K562 (cell line): ENCODE measurements around the gene PFKFB2. TPM values are rescaled to one million over a fixed set of nuclear protein-coding genes. Genes with fewer than 3 reads are reported as not detected.

Experiments used
- ATF7 ChIP-seq: fragments of 450-650 bp; IDR thresholded peaks from 2 replicates; pipeline ENCODE4 v1.7.1; 2014; ENCODE audit warnings: mild to moderate bottlenecking, moderate library complexity
- BRD4 ChIP-seq: fragments of 200-600 bp; sonication (generic); IDR thresholded peaks from 2 replicates; pipeline ENCODE4 v1.6.1; 2017; ENCODE audit warnings: inconsistent platforms
- BRD9 ChIP-seq: fragments of 450-650 bp; IDR thresholded peaks from 2 replicates; pipeline ENCODE4 v1.6.1; 2018; ENCODE audit warnings: low read depth; ENCODE audit not compliant: partially characterized antibody
- DPF2 ChIP-seq: fragments of 450-650 bp; IDR thresholded peaks from 2 replicates; pipeline ENCODE4 v1.6.1; 2016
- E2F3 ChIP-seq: fragments of 250-450 bp; sonication (Bioruptor Pico); IDR thresholded peaks from 2 replicates; pipeline ENCODE4 v1.4.0; 2020; ENCODE audit warnings: mild to moderate bottlenecking
- ELF4 ChIP-seq: fragments of 450-650 bp; formaldehyde crosslinking; IDR thresholded peaks from 2 replicates; pipeline ENCODE4 v1.4.0; 2022; ENCODE audit warnings: missing genetic modification characterization
- FOSL1 ChIP-seq: fragments of 200-800 bp; sonication (Bioruptor generic); conservative IDR thresholded peaks from 2 replicates; pipeline ENCODE4 v1.6.1; 2016; ENCODE audit warnings: missing genetic modification characterization, missing compliant biosample characterization
- FOXJ2 ChIP-seq: fragments of 200-800 bp; sonication (Bioruptor generic); IDR thresholded peaks from 2 replicates; pipeline ENCODE4 v1.6.1; 2016; ENCODE audit warnings: missing genetic modification characterization, missing compliant biosample characterization
- FOXK1 ChIP-seq: sonication (generic); formaldehyde crosslinking; IDR thresholded peaks from 2 replicates; pipeline ENCODE4 v1.8.0; 2022; ENCODE audit warnings: missing genetic modification reagents, mild to moderate bottlenecking, borderline replicate concordance
- IRF1 ChIP-seq: sonication (generic); formaldehyde crosslinking; IDR thresholded peaks from 2 replicates; pipeline ENCODE4 v1.8.0; 2022; ENCODE audit warnings: missing genetic modification reagents, mild to moderate bottlenecking, borderline replicate concordance
- PREB ChIP-seq: sonication (generic); formaldehyde crosslinking; IDR thresholded peaks from 2 replicates; pipeline ENCODE4 v1.8.1; 2023; ENCODE audit warnings: mild to moderate bottlenecking, missing genetic modification reagents
- PURB ChIP-seq: sonication (generic); formaldehyde crosslinking; IDR thresholded peaks from 2 replicates; pipeline ENCODE4 v1.9.0; 2021; ENCODE audit warnings: low read depth, mild to moderate bottlenecking, missing genetic modification reagents
- SMARCA5 ChIP-seq: fragments of 450-650 bp; IDR thresholded peaks from 2 replicates; pipeline ENCODE4 v1.6.1; 2016
- TEAD2 ChIP-seq: fragments of 450-650 bp; IDR thresholded peaks from 2 replicates; pipeline ENCODE4 v1.6.1; 2016; ENCODE audit warnings: missing genetic modification characterization, control low read depth, missing compliant biosample characterization
- ZNF512 ChIP-seq: IDR thresholded peaks from 2 replicates; pipeline ENCODE4 v1.6.1; 2016; ENCODE audit warnings: missing genetic modification characterization, missing compliant biosample characterization
- ZNF584 ChIP-seq: fragments of 200-800 bp; sonication (Bioruptor generic); IDR thresholded peaks from 2 replicates; pipeline ENCODE4 v1.6.1; 2016; ENCODE audit warnings: low read depth, mild to moderate bottlenecking, missing genetic modification characterization, missing compliant biosample characterization
- ZNF609 ChIP-seq: sonication (generic); formaldehyde crosslinking; IDR thresholded peaks from 2 replicates; pipeline ENCODE4 v1.8.1; 2023; ENCODE audit warnings: missing genetic modification reagents, mild to moderate bottlenecking, borderline replicate concordance
- polyA plus RNA-seq, 8 experiments: library from polyadenylated mRNA; depleted of rRNA in 4 of 8; stranded (reverse) in 5 of 8; unstranded in 3 of 8; fragments of >200 nt; fragmentation: Nextera tagmentation in 2 of 8; fragmentation: Illumina TruSeq in 1 of 8; extraction: Ambion mirVana in 2 of 8; extraction: Trizol in 1 of 8; gene quantifications; 2 replicates each; pipeline versions ENCODE4 v1.2.1 to v1.2.3, GENCODE V29; 2011 to 2014; ENCODE audit warnings: inconsistent platforms in 1 of 8, missing spikeins in 1 of 8
- total RNA-seq, 7 experiments: library from RNA; depleted of rRNA in 6 of 7; stranded (reverse); fragments of >200 nt in 6 of 7; fragmentation: Illumina TruSeq in 2 of 7; extraction: Trizol in 2 of 7; gene quantifications; 2 replicates each; pipeline versions ENCODE4 v1.2.1 to v1.2.3, GENCODE V29; 2011 to 2021; ENCODE audit warnings: low replicate concordance in 1 of 7

Gene PFKFB2
- total and polyA plus RNA-seq, 9 of the 15 experiments (the other 6 are each of a cell fraction or from before 2014, with no cell fraction given) = 6.9 to 26.0 (median 16.4) TPM

- TF ChIP-seq ZNF512 (tag) (no peak), ZNF584 (0 out of 2 replicates have a peak, but pooled peaks have one; percentile 50), ATF7 (0 out of 2 replicates have a peak, but pooled peaks have one; percentile 35), PREB (peak; percentile 72; the same call in 1 of the 2 replicates), FOXK1 (CRISPR knock-in tag) (peak; percentile 10; the same call in 1 of the 2 replicates), E2F3 (CRISPR knock-in tag) (peak; percentile 24; the same call in 1 of the 2 replicates), BRD9 (peak; percentile 13), FOXJ2 (tag) (0 out of 2 replicates have a peak, but pooled peaks have one; percentile 66), IRF1 (no peak), BRD4 (peak; percentile 18; the same call in 1 of the 2 replicates), FOSL1 (tag) (peak; percentile 74), TEAD2 (tag) (peak; percentile 74; the same call in 1 of the 2 replicates), ELF4 (0 out of 2 replicates have a peak, but pooled peaks have one; percentile 20), DPF2 (0 out of 2 replicates have a peak, but pooled peaks have one; percentile 24), SMARCA5 (0 out of 2 replicates have a peak, but pooled peaks have one; percentile 25), PURB (no peak), ZNF609 (CRISPR knock-in tag) (0 out of 2 replicates have a peak, but pooled peaks have one; percentile 14)
Measured at GRCh38 chr1:207051191-207051943, 1.7 kb upstream of the PFKFB2 start, which contains the start of gene YOD1 (continued).
